HG03521 (cell line): ENCODE measurements around the gene PARP1.

Experiments used
- ATAC-seq: cut with Tn5 transposase; IDR thresholded peaks from one replicate; pipeline ENCODE4 v1.9.1; 2021; ENCODE audit warnings: mild to moderate bottlenecking, moderate library complexity; ENCODE audit not compliant: unreplicated experiment

Gene PARP1

DNA sequence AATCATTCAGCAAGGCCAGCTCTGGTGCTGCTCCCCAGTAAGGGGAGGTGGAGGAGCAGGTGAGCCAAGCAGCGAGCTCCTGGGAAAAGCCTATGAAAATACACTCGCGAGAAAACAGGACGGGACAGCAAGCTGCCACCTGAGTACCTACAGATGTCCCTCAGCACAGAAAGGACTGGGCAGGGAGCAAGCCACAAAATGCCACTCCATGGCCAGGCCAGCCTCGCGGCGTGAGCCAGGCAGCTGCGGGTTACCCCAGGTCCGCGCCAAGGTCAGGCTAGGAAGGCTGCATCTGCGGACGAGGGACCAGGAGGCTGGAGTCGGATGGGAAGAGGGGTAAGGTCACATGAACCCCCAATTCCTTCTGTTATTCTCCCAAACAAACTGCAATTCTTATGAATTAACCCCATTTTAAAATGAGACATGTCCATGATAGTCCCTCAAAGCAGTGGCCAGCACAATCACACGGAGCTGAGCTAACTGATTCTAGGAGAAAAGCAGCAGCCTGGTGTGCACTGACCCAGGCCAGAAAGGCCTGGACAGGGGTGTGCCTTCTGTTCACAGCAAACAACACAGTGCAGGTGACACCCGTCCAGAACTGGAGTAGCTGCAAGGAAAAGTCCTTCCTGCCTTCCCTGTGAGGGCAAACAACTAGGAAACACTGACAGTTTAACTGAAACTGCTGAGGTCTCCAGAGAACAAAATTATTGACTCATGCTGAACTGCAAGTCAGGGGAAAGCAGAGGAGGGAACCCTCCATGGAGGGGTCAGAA is 26.5 kb downstream of the PARP1 start:
- ATAC-seq = no peak

DNA sequence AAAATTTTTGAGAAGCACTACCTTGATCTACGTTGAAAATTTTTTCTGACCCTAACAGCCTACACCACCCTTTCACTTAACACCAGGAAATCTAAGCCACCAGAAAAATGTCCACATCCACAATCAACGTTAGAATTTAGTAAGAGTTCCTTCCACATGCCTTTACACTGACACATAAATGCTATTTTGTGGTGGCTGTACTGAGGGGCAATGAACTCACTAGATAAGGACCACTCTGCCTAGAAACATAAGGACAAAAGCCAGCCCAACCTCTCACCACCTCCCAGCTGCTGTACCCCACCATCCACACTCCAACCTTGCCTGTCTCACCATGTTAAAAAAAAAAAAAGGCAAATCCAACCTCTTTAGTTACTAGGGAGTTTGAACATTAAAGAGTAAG is 29.8 kb downstream of the PARP1 start:
- ATAC-seq = no peak

DNA sequence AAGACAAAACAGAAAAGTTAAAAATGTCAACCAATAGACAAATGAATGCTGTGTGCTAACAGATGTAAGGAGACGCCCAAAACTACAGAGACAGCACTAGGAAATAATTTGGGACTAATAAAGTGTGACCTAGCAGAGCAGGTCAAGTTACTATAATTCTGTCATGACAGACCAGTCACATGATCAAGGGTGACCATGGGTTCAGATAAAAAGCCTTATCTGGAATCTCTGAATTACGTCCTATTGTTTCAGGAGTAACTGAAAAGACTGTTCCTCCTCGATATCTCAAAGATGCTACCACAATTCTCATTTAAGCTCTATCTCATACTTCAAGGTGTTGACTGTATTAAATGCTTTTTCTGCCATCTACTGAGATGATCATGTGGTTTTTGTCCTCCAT is 31.6 kb downstream of the PARP1 start:
- no peak for ATAC-seq

DNA sequence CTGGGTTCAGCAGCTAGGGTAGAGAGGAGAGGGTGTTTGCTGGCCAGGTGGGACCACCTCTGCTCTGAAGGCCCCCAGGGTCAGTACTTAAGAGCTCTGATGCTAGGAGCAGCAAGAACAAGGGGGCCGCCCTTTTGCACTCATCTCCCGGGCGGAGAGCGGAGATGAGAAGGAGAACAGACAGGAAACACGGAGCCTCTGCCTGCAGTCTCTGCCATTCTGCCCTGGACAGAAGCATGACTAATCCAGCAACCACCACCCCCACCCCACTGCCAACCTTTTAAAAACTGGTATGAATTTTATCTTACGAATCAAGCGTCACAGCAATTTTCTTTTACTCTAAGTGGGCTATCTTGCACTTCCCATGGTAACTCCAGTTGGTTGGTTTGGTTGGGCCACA is 34.5 kb downstream of the PARP1 start:
- no peak for ATAC-seq

DNA sequence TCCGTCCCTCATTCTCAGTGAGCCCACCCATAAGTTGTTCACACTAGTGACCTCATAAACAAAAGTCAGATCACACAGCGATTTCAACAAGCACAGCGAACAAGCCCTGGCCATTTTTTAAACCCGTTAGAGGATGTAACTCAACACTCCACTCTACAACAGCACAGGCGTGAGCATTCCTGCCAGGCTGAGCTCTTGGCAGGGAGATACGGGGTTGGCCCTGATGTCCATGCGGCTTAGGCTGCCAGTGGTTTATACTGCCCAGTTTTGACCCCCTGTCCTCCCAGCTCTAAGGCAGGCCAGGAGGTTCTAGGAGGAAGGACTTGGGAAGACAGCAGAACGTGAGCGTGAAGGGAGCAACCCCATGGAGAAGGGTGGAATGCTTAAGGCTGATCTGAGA is 35.0 kb downstream of the PARP1 start:
- no peak for ATAC-seq

DNA sequence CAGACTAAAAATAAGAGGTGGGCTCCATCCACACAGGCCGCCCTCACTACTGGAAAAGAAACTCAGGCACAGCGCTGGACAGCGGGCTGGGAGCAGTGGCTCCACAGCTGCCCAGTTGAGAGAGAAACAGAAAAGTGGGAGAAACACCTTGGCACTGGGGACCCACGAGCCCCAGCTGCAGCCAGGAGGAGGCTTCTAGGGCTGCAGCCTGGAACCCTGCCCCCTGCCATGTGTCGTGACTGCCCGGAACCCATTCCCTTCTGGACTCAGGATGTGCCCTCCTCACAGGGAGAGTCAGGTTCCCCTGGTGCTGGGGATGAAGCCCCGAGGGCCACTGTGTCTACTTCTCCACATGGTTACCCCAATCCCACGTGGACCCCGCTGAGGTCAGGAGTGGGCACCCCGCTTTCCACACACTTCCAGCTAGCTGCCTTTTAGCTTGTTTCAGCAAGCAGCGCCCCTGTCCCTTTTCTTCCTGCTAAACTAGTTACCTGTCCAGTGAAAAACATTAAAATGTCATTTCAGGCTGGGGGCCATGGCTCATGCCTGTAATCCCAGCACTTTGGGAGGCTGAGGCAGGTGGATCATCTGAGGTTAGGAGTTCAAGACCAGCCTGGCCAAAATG is 35.9 kb downstream of the PARP1 start:
- no peak for ATAC-seq

DNA sequence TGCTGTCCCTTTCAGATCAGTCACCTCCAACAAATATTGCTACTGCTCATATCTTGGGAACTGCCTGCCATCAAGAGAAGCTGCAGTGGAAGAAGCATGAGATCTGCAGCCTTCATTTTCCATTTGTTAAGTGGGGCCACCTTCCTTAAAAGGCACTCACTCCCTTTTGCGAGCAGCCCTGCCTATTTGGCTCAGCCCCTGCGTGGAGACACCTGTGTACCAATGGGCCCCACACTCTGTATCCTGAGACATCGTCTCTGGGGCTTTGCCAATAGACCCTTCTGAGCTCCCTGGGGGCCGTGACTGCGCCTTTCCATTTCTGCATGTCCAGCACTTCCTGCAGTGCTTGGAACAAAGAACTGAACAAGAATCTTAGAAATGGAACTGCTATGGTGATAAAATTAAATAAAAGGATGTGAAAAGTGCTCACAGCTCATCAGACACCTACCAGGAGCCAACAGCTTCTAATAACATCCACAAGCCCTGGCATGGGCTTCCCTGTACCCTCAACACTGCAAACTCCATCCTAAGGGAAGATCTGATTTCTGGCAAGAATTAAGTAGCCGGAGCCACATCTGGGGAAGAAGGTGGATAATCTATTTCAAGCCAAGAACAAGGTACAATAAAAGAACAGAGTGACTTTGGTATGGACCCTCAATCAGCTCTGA is 36.7 kb downstream of the PARP1 start:
- ATAC-seq = no peak

DNA sequence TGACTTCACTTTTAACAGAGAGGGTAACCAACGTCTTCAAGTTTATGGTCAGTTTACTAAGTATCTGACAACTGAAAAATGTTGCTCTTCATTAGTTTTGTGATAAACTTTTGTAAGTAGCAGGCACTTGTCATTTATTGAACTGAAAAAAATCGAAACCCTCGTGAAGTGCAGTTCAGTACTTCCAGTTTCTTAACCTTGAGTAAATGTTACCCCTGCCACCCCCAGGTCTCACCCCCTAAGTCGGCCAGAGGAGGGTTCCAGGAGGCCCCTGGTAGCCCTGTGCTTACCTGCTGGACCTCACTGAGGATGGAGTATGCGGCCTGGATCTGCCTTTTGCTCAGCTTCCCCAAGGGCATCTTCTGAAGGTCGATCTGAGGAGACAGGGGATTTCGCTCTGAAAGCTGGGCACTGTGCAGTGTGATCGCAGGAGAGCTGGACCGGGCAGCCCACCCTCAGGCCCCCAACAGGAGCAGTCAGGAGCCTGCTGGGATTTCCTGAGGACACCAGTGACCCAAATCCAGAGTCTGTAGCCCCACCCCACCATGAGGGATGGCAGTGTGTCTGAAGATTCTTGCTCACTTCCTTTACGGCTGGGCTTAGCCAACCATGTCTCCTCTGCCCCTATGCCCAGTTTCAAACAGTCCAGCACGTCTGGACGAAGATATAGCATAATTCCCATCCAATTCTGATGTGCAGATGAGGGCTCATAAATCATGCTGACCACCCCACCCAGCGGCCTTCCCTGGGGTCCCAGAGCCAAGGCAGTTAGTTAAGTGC is 37.6 kb downstream of the PARP1 start:
- ATAC-seq = no peak

DNA sequence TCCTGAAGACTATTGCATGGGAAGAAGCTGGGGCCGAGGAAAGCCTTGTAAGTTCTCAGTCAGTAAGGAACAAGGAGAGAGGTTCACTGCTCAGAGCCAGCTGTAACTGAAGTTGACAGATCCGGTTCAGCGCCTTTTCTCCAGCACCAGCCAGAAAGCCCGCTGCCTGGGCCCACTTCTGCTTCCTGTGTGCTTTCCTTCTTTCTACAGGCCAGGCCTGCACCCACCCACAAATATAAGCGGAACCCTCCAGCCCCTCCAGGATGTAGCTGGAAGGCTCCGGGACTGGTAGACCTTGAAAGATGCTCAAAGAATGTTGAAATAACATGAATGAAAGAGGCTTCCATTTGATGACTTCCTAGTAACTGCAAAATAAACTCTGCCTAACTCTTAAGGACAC is 38.8 kb downstream of the PARP1 start:
- ATAC-seq = no peak

DNA sequence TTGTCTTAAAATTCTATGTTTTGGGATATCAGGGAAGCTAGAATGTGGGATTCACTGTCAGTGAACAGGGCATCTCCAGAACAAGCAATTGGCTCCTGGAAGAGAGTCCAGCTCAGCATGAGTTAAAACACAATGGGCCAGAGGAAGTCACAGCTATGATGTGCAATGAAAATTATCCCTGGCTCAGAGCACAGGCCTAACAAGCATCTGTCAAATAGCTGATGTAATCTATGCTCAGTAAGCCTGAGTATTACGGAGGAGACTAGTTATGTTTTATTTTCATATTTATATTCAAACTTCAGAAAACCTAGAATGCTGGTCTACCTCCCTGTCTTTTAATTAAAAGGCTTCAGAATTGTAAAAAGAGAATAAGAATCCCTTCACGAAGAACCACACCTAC is 41.6 kb downstream of the PARP1 start:
- no peak for ATAC-seq

DNA sequence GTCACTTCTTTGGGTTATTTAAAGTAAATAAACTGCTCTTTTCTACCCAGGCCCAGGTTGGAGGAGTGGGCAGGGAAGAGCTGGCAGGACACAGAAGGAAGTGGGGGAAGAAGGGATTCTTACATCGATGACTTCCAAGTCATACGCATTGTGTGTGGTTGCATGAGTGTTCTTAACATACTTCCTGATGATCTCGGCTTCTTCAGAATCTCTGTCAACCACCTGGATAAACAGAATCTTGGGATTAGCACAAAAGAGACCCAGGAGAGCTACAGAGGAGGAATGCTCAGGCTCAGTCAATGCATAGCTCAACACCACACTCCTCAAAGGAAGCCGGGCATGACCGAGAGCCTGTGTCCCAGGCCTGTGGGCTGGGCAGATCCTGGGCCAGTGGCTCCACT is 42.1 kb downstream of the PARP1 start:
- ATAC-seq = no peak

DNA sequence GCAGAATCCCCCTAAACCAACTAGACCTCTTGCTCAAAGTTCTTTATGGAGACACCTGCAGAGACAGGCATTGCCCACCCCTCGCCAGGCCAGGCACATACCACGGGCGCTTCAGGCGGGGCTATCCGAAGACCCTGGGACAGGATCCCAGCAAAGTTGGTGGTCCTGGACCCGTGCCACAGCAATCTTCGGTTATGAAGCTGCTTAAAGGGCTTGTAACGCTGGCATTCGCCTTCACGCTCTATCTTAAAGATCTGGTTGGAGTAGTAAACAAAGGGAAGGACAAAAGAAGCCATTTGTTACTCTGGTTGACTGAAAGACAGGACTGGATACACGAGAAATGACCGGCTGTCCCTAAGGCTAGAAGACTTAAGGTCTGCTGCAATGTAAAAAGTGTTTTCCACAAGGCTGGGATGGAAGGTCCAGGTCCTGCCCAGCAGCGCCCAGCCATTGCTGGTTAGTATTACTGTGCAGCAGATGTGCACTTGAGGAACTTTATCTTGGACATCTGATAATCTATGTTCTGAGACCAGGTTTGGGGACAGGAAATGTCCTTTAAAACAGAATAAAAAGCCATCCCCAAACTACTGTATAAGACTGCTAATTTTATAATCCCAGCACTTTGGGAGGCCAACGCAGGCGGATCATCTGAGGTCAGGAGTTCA is 42.9 kb downstream of the PARP1 start:
- ATAC-seq = no peak

DNA sequence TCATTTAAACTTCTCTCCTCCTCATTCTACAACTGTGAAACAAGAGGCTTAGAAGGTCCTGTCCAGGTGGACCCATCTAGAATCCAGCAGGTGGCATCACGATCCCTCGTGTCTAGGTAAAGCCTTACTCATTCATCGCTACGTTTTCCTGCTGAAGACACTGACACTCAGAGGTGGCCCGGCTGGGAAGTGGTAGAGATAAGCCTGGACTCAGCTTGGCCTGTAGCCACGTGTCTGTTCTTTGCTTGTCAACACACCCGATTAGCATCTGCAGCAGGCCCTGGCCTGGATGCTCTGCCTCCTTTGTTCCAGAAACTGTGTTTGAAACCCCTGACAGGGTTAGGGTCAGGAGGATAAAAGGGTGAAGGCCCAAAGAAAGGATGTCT is 43.4 kb downstream of the PARP1 start:
- ATAC-seq = no peak

DNA sequence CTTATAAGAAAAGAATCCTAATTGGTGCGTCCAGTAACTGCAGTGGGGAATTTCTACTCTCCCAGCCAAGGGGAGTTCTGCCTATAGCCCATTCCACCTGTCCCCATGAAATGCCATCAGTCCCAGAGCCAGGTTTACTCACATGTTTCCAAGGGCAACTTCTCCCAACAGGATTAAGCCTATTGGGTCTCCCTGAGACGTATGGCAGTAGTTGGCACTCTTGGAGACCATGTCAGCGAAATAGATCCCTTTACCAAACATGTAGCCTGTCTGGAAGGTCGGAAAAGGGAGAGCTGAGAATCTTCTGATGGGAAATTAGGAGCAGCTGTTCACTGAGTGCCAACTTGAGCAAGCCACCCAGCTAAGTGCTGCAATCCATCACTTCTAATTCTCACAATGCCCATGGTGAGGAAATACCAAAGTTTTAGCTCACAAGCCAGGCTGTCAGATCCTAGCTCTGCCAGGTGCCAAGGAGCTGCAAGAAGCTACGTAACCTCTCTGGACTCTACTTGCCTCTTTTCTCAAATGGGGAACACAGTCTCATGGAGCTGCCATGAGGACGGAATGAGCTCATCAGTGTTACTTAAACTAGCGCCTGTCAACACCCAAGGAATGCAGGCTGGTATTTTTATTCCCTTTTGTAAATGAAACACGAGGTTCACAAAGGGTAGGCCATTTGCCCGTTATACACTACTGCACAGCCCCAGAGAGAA is 43.9 kb downstream of the PARP1 start:
- no peak for ATAC-seq

DNA sequence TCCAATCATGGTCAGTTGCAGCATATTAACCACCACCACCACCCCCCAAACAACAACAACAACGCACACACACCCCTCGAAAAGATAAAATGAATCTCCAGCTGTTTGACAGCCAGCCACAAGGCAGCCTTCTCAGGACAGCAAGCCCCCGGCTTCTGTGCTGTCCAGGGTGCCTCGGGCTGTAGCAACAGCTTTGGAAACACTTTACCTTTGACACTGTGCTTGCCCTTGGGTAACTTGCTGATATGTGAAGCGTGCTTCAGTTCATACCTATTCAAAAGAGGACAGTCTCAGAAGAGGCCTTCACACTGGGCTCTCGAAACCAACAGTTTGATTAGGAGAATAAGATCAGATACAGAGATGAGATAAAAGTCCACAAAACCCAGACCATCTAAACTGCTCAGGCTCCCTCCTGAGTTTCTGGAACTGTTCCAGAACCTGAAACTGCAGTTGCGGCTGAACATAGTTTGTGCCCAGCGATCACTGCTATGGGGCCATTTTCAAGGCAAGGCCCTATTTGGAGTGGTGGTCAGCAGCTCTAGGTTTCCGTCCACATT is 44.9 kb downstream of the PARP1 start:
- ATAC-seq = no peak

DNA sequence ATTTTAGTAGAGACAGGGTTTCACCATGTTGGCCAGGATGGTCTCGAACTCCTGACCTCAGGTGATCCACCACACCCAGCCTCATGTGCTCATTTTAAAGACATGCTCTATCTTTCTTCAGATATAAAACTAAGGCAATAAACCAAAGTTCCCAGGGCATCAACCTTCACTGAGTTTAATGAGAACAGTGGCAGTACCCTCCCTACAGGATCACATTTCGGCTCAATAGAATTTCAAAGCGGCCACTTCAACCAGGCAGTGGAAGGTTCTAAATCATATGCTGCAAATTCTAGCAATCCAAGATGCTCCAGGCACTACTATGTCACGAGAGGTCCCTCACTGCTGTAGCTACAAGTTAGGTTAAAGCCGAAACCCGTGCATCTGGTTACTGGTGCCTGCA is 45.5 kb downstream of the PARP1 start:
- ATAC-seq = no peak

DNA sequence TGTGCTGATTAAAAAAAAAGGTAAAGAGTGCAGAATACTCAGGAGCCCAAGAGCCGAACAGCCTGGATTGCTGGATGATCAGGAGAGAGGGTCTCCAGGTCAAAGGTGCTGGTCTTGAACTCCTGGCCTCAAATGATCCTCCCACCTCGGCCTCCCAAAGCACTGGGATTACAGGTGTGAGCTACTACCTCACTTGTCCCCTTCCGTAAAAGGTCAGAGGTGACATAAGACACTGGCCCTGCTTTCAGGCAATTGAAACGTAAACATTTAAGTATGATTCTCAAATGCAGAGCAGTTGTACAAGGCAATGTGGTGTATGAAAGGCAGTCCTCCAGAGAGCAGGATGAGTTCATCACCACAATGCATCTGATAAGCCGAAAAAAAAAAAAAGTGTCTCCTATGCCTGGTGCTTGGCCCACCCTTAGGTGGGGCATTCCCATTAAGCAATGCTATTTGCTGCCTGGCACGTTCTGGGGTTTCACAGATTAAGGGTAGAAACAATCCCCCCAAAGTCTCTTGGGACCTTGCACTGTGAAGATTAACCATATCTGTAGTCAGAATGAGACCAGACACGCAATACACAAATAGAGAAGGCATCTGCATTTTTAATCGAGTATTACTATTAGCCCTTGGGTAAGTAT is 47.7 kb downstream of the PARP1 start:
- ATAC-seq = peak; percentile 49

DNA sequence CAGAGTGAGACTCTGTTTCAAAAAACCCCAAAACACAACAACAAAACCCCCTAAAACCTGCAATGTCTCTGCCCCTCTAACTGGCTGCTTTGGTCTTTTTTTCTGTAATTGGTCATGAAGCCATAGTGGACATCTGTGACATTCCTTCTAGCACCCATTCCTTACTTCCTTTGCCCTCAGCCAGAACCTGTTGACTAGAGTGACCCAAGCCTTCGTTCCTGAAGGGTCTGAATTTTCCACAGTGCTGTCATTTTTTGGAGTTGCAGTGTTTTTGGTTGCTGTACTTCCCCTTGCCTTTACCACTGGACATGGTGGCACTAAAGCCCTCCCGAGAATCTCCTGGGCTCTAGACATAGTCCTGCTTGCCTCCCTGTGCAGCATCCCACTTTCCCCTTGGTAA is 50.5 kb downstream of the PARP1 start:
- ATAC-seq = no peak

DNA sequence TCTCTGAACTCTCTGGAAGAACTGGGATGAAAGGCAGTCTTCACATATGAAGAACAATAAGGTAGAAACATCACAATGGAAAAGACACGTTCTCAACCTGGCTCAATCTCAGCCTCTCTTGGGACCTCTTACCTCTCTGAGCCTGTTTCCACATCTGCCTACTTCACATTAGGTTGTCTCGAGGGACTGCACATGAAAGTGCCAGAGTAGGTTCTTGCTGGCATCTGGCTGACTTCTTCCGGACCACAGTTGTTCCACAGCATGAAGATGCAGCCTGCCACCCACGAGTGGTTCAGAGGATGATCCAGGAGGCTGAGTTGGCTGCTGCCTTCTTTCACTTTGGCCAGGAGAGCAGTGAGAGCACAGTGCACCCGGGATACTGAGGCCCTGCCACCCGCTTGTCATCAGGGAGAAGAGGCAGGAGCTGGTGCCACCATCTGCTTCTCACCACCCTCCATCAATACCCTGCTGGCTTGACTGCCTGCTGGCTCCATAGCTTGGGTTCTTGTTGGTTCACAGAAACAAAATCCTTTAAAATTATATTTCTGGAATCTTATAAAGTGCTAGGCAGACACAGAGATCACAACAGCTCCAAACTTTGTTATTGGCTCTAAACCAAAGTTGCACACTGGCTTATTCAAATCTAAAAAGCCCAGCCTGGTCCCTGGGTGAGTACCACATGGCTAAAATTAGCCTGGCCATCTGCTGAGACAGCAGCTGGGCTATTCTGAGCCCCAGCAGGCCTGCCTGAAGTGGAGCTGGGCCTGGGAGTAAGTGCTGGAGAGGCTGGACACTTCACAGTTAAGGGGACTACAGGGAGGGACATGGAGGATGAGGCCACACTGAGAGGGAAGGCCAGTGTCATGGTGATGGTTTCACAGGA is 52.0 kb downstream of the PARP1 start:
- ATAC-seq = no peak
